HL-60 (cell line): Measurements from ENCODE around the gene UBAP2.
"Not testable (repeated sequence)": the region's sequence is repeated elsewhere in the genome, so short reads cannot be mapped to it uniquely, and the experiment has no call there.

Source experiments
- DNase-seq, 2 experiments: peaks; one replicate each; pipeline ENCODE4 v3.0.0-alpha.2; 2010 to 2020; ENCODE audit warnings: low read depth in 1 of 2, low spot score in 1 of 2
- H3K27ac ChIP-seq: fragments of 250-450 bp; sonication (Bioruptor Pico); replicated peaks from 2 replicates; pipeline ENCODE4 v1.5.1; 2020; ENCODE audit warnings: mild to moderate bottlenecking, moderate library complexity
- H3K27me3 ChIP-seq: fragments of 250-450 bp; sonication (Bioruptor Pico); 2 replicates; pipeline ENCODE4 v1.5.1; 2021; ENCODE audit warnings: mild to moderate bottlenecking, moderate library complexity; ENCODE audit not compliant: insufficient read depth, poor library complexity, severe bottlenecking
- H3K4me3 ChIP-seq: replicated peaks from 2 replicates; pipeline ENCODE4 v1.5.1; 2011; ENCODE audit warnings: mild to moderate bottlenecking, control low read depth, low read length; ENCODE audit not compliant: insufficient read depth
- GABPA ChIP-seq: IDR thresholded peaks from 2 replicates; pipeline ENCODE4 v1.6.1; 2012; ENCODE audit warnings: low read depth
- POLR2AphosphoS5 ChIP-seq: IDR thresholded peaks from 2 replicates; pipeline ENCODE4 v1.6.1; 2012; ENCODE audit warnings: low read depth
- SPI1 ChIP-seq: IDR thresholded peaks from 2 replicates; pipeline ENCODE4 v1.6.1; 2012; ENCODE audit warnings: low read depth, mild to moderate bottlenecking, borderline replicate concordance
- TF ChIP-seq, protein P1 (sequence below): IDR thresholded peaks from one replicate; pipeline ENCODE4 v1.5.1; 2011; ENCODE audit warnings: low read length, control low read depth, inconsistent platforms; ENCODE audit not compliant: insufficient read depth
- TF ChIP-seq, protein P2 (sequence below): IDR thresholded peaks from 2 replicates; pipeline ENCODE4 v1.6.1; 2012; ENCODE audit warnings: low read depth; ENCODE audit not compliant: insufficient replicate concordance

The UBAP2 gene

DNA sequence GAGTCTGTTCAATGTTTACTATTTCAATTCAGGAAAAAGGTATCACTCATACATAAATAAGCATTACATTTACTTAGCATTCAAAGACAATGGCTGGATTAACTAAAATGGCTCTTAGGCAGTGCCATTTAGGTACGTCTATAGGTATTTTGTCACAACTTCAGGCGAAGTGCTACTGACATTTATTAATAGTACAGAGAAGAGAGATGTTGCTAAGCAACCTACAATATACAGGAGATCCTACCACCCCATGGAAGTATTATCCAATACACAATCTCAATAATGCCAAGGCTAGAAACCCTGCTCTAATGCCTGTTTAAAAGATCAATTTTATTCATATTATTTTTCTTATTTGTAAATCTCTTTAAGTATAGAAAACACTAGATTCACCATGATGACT is 76.0 kb downstream of the UBAP2 start:
- no peaks in the 10 kb centered on the region for H3K27me3 ChIP-seq
- no peak overlapping the region for H3K4me3 ChIP-seq
- TF ChIP-seq GABPA, result no peak
- TF ChIP-seq, protein P1, sequence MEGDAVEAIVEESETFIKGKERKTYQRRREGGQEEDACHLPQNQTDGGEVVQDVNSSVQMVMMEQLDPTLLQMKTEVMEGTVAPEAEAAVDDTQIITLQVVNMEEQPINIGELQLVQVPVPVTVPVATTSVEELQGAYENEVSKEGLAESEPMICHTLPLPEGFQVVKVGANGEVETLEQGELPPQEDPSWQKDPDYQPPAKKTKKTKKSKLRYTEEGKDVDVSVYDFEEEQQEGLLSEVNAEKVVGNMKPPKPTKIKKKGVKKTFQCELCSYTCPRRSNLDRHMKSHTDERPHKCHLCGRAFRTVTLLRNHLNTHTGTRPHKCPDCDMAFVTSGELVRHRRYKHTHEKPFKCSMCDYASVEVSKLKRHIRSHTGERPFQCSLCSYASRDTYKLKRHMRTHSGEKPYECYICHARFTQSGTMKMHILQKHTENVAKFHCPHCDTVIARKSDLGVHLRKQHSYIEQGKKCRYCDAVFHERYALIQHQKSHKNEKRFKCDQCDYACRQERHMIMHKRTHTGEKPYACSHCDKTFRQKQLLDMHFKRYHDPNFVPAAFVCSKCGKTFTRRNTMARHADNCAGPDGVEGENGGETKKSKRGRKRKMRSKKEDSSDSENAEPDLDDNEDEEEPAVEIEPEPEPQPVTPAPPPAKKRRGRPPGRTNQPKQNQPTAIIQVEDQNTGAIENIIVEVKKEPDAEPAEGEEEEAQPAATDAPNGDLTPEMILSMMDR, result no peak
- no peak for TF ChIP-seq POLR2AphosphoS5
- TF ChIP-seq, protein P2, sequence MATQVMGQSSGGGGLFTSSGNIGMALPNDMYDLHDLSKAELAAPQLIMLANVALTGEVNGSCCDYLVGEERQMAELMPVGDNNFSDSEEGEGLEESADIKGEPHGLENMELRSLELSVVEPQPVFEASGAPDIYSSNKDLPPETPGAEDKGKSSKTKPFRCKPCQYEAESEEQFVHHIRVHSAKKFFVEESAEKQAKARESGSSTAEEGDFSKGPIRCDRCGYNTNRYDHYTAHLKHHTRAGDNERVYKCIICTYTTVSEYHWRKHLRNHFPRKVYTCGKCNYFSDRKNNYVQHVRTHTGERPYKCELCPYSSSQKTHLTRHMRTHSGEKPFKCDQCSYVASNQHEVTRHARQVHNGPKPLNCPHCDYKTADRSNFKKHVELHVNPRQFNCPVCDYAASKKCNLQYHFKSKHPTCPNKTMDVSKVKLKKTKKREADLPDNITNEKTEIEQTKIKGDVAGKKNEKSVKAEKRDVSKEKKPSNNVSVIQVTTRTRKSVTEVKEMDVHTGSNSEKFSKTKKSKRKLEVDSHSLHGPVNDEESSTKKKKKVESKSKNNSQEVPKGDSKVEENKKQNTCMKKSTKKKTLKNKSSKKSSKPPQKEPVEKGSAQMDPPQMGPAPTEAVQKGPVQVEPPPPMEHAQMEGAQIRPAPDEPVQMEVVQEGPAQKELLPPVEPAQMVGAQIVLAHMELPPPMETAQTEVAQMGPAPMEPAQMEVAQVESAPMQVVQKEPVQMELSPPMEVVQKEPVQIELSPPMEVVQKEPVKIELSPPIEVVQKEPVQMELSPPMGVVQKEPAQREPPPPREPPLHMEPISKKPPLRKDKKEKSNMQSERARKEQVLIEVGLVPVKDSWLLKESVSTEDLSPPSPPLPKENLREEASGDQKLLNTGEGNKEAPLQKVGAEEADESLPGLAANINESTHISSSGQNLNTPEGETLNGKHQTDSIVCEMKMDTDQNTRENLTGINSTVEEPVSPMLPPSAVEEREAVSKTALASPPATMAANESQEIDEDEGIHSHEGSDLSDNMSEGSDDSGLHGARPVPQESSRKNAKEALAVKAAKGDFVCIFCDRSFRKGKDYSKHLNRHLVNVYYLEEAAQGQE, result no peak
- no peak for TF ChIP-seq SPI1
- no peak for DNase-seq
- no peak overlapping the region for H3K27ac ChIP-seq

- H3K27me3 ChIP-seq, result no peaks in the 10 kb centered on the region
- DNase-seq, result no peak
- no peak overlapping the region for H3K27ac ChIP-seq
- no peak for TF ChIP-seq GABPA
- TF ChIP-seq, protein P2, result no peak
- no peak for TF ChIP-seq SPI1
- TF ChIP-seq, protein P1, result no peak
- no peak for TF ChIP-seq POLR2AphosphoS5
- no peak overlapping the region for H3K4me3 ChIP-seq
These were observed 84.5 kb downstream of the UBAP2 start for GRCh38 chr9:33964086-33964768.

DNA sequence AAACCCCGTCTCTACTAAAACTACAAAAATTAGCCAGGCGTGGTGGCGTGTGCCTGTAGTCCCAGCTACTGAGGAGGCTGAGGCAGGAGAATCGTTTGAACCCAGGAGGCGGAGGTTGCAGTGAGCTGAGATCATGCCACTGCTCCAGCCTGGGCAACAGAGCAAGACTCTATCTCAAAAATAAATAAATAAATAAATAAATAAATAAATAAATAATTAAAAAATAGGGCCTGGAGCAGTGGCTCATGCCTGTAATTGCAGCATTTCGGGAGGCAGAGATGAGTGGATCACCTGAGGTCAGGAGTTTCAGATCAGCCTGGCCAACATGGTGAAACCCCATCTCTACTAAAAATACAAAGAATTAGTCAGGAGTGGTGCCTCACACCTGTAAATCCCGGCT is 86.2 kb downstream of the UBAP2 start:
- DNase-seq, H3K27ac ChIP-seq, H3K27me3 ChIP-seq, H3K4me3 ChIP-seq: not testable (repeated sequence)

DNA sequence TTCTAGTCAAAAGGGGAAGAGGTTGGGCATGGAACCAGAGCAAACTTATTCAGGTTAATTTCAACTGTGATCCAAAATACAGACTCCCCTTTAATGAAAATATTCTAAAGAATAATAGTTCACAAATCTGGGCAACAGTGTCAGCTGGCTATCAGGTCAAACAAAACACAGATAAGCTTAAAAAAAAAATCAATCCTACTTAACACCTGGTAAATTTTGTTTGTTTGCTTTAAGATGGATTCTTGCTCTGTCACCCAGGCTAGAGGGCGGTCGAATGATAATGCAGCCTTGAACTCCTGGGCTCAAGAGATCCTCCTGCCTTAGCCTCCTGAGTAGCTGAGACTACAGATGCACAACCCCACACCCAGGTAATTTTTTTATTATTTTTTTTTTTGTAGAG is 89.0 kb downstream of the UBAP2 start:
- TF ChIP-seq SPI1, result no peak
- TF ChIP-seq, protein P1, result no peak
- TF ChIP-seq, protein P2, result no peak
- TF ChIP-seq GABPA, result no peak
- H3K27me3 ChIP-seq, result no peaks in the 10 kb centered on the region

More for the DNA sequence above, 89.0 kb downstream of the UBAP2 start:
- no peak for DNase-seq
- Histone ChIP-seq H3K27ac (no peak overlapping the region), H3K4me3 (no peak overlapping the region)
